Measurements from ENCODE around the gene FDXR. TPM values are rescaled to one million over a fixed set of nuclear protein-coding genes. Genes with fewer than 3 reads are reported as not detected.

Gene FDXR
- total RNA-seq, 1 experiment from 2014 or later, result 39.7 TPM

DNA sequence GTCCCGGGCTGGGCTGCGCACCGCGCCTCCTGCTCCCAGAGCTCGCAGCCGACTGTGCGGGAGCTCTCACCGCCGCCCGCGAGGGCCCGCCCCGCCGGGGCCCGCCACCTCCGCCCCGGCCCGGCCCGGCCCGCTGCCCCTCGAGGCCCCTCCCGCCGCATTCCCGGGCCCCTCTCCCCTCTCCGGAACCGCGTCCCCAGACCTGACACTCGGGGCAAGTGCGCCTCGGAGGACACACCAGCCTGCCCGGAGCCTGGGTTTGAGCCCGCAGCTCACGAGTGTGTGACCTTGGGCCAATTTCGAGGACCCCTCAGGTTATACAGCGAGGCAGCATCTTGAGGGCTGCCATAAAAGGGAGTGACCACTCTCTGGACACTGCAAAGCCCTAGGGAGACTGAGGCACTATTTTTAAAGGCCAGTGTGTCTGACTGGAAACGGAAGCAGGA is 11.1 kb downstream of the FDXR start:
- Histone ChIP-seq H3K4me2 (ENCODE audit: insufficient read depth, insufficient read length, low read length) (peak overlapping the region; percentile 41), H4K8ac (replicated peaks; ENCODE audit: insufficient read length, low read depth, low read length) (no peak overlapping the region), H3K23ac (ENCODE audit: insufficient read length, low read depth, low read length) (no peak overlapping the region), H3K4ac (ENCODE audit: low read depth, low read length) (no peak overlapping the region), H3K9me3 (ENCODE audit: control insufficient read depth, low read depth, low read length) (no peaks in the 10 kb centered on the region), H2BK12ac (ENCODE audit: insufficient read length, low read depth, low read length) (no peak overlapping the region), H3K4me1 (ENCODE audit: insufficient read depth, low read length) (0 out of 2 replicates have a peak, but pooled peaks cover 2% of the 10 kb centered on the region), H3K23me2 (ENCODE audit: insufficient read length, low read depth, low read length, poor library complexity, severe bottlenecking) (peaks cover 13% of the 10 kb centered on the region), H3K27ac (ENCODE audit: insufficient read length, low read depth, low read length) (no peak overlapping the region), H4K20me1 (ENCODE audit: control insufficient read depth, insufficient read depth, insufficient read length) (no peaks in the 10 kb centered on the region), H2BK20ac (ENCODE audit: low read depth, low read length, poor library complexity, severe bottlenecking) (no peak overlapping the region), H3K9ac (ENCODE audit: extremely low read depth, insufficient read length, low read length) (no peak overlapping the region), H3T11ph (ENCODE audit: low read length) (no peak overlapping the region), H2AFZ (ENCODE audit: low read length) (no peak overlapping the region), H4K5ac (ENCODE audit: insufficient read length, low read depth, low read length) (no peak overlapping the region), H2BK15ac (ENCODE audit: low read depth, low read length) (no peak overlapping the region), H4K91ac (ENCODE audit: insufficient read length, low read depth, low read length) (no peak overlapping the region), H3K79me2 (ENCODE audit: insufficient read depth, low read length) (no peaks in the 10 kb centered on the region), H3K79me1 (ENCODE audit: insufficient read depth, low read depth, low read length, poor library complexity, severe bottlenecking) (no peaks in the 10 kb centered on the region), H2BK120ac (ENCODE audit: low read depth, low read length, poor library complexity, severe bottlenecking) (no peak overlapping the region), H3K56ac (ENCODE audit: insufficient read length, low read depth, low read length) (no peak overlapping the region), H3K14ac (ENCODE audit: insufficient read depth, low read length) (no peak overlapping the region), H2AK5ac (ENCODE audit: insufficient read length, low read length) (no peak overlapping the region), H3K27me3 (ENCODE audit: insufficient read depth, low read length) (peaks cover 41% of the 10 kb centered on the region), H2BK5ac (ENCODE audit: insufficient read length, low read length) (no peak overlapping the region), H3K18ac (ENCODE audit: insufficient read length, low read depth, low read length) (no peak overlapping the region)
- Mint-ChIP-seq H3K4me3 (peak overlapping the region; percentile 39 to 65), H3K36me3 (ENCODE audit: insufficient read depth in 1 of 3, low read depth in 3 of 3) (peaks cover 3 to 16% (median 15%) of the 10 kb centered on the region in 3 experiments; a peak in 4 of 7 replicates), H3K27ac (no peak overlapping the region), H3K27me3 (ENCODE audit: low read depth) (peaks cover 54% of the 10 kb centered on the region), H3K4me1 (peaks cover 14 to 18% of the 10 kb centered on the region in 2 experiments), H3K9me3 (no peaks in the 10 kb centered on the region)
- DNase-seq, result no peak
- no peak for TF ChIP-seq CTCF (conservative IDR thresholded peaks at IDR 0.05)
- no CpG with 5 or more reads among the region's 36 CpGs for WGBS (ENCODE audit: extremely low coverage, insufficient read length, low lambda C conversion rate)

Measured in H9 (cell line).